GM18870 (cell line): ENCODE results near the gene THPO.
"Not testable (repeated sequence)": the region's sequence is repeated elsewhere in the genome, so short reads cannot be mapped to it uniquely, and the experiment has no call there.

Experiments used
- ATAC-seq: cut with Tn5 transposase; IDR thresholded peaks from one replicate; pipeline ENCODE4 v1.9.1; 2021; ENCODE audit warnings: moderate library complexity; ENCODE audit not compliant: unreplicated experiment

Gene THPO

GRCh38 chr3:184351511-184352148, 26.4 kb downstream of the THPO start:
- no peak for ATAC-seq

GRCh38 chr3:184350618-184351017, 27.4 kb downstream of the THPO start:
- ATAC-seq, result no peak

- ATAC-seq, result no peak
Measured at GRCh38 chr3:184349563-184350470, 28.2 kb downstream of the THPO start.

GRCh38 chr3:184348057-184348382, 30.0 kb downstream of the THPO start:
- no peak for ATAC-seq

DNA sequence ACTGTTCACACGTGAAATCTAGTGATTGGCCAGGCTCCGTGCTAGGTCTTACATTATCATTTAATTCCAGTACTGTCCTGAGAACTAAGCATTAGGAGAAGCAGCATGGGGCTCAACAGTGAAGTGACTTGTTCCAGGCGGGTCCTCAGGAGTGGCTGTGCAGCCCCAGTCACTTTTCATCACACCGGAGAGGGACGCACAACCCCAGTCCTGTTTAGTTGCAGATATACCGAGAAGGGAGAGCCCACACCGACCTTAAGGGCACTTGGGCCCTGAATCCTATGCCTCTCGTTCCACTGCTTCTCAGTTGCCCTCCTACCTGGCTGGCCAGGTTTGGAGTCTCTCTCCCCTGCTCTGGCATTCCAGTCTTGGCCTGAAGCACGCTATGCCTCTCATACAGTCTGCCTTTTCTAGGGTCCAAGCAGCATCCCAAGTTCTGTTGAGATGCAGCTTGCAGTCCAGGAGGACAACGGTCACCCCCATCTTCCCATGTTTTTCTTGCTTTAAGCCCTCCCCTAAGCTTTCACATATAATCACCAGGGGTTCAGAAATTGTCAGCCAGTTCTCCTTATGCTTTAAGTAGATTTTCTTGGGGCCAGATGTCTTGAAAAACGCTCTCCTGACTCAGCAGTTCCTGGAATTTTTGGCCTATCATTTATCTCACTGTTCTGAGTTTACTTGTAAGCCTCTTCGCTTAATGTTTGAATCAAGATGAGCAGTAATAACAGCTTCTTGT, 30.5 kb downstream of the THPO start:
- ATAC-seq, result no peak

DNA sequence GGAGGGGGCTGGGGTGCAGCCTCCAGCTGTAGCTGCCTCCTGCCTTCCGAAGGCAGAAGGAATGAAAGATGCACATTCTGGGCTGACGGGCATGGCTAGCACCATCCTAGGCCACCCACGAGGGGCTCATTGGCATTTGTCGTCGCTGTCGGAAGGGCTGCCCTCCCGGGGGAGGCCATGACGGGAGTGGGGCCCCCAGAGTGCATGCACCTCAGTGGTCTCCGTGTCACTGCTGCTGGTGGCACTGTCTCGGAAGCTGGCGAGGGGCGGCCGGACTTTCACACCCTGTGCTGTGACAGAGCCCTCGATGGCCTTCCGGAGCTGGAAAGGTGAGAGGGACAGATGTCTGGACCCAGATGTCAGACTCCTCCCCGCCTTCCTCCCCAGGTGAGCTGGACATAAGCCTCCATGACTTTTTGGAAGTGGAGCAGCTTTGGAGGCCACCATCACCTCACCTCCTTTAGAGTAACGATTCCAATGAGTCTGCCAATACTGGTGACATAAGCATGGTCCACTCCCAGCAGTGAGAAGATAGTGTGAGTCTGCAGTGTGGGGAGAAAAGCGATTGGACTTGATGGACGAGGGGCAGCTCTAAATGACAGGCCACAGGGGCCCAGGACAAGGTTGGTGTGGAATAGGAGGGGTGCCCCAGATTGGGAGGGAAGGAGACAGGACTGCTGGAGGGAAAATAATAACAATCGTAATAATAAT, 31.4 kb downstream of the THPO start:
- ATAC-seq, result no peak

- ATAC-seq, result no peak
Measured at GRCh38 chr3:184345317-184346144, 32.5 kb downstream of the THPO start.

DNA sequence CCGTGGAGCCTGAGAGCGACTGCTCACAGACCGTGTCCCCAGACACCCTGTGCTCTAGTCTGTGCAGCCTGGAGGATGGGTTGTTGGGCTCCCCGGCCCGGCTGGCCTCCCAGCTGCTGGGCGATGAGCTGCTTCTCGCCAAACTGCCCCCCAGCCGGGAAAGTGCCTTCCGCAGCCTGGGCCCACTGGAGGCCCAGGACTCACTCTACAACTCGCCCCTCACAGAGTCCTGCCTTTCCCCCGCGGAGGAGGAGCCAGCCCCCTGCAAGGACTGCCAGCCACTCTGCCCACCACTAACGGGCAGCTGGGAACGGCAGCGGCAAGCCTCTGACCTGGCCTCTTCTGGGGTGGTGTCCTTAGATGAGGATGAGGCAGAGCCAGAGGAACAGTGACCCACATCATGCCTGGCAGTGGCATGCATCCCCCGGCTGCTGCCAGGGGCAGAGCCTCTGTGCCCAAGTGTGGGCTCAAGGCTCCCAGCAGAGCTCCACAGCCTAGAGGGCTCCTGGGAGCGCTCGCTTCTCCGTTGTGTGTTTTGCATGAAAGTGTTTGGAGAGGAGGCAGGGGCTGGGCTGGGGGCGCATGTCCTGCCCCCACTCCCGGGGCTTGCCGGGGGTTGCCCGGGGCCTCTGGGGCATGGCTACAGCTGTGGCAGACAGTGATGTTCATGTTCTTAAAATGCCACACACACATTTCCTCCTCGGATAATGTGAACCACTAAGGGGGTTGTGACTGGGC, 33.3 kb downstream of the THPO start:
- no peak for ATAC-seq

DNA sequence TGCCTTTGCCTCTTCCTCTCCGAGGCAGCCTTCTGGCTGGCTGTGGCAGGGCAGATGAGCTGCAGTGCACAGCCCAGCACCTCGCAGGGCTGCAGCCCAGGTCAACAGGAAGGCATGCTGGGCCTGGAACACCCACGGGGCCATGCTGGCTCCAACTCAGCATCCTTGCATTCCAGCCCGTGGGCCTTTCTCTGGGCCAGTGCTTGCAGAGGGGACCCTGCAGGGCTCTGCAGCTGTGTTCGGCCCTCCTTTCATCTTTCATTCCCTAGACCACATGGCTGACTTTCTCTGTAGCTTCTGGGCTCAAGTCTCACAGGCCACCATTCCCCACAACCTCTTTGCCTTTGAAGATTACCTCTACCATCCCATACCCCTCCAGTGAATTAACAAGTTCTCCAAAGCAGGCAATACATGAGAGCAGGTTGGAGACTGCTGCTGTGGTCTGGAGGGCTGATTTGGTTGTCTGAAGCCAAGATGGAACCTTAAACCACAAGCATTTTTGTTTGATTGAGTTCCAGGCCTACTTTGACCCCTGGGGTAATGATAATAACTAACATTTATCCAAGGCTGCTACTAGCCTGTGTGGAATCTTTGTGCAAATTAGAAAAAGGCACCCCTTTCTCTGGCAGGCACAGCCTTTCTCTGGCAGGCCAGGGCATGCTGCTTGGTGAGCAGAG, 34.7 kb downstream of the THPO start:
- no peak for ATAC-seq

GRCh38 chr3:184341925-184342324, 36.1 kb downstream of the THPO start:
- no peak for ATAC-seq

GRCh38 chr3:184339451-184340135, 38.4 kb downstream of the THPO start:
- not testable (repeated sequence) for ATAC-seq

DNA sequence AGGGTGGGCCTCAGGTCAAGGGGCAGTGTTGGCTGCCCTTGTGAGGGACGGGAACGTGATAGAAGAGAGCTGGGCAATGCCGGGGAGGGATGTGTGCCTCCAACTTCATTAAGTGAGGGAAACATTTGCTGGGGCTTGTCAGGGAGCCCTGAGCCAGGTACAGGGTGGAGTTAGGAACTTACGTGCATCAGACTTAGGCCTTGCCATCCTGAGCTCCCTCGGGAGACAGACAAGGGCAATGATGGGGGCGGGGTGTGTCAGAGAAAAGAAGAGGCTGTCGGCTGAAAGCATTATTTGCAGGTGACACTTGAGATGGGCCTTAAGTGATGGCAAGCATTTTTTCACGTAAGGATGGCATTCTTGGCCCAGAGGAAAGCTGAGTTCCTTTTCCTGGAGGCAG, 39.0 kb downstream of the THPO start:
- no peak for ATAC-seq

DNA sequence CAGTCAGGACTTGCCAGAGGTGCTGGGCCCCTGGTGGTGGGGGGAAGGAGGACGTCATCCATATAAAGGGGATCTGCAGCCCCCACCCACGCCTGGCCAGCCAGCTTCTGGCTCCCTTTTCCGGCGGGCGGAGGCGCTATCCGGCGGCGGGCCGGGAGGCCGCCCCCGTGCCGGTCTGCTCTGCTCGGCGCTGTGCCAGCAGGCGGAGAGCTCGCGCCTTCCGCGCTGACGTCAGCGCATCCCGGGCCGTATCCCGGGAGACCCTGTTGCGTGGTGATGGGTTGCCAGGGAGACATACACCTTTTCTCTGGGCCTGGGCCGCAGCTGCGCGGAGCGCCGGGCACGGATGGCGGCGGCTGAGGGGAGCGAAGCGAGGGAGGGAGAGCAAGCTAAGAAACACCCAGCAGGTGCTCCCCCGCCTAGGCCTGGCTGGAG, 39.5 kb downstream of the THPO start:
- ATAC-seq, result no peak

DNA sequence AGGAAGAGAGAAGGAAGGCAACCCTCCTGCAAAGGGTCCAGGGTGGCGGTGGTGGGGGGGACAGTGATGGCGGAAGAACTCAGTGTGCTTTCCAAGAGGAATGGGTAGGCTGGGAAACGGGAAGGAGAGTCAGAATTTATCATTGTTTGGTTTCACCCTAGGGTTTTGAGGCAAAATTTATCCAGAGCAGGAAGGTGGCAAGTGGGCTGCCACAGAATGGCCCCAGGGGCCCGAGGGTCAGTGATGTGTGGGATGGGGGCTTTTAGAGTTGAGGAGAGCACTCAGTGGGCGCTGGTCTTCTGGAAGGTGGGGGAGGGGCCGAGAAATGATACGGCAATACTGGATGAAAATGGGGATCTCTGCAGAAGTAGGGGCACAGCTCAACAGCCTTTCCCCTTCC, 40.0 kb downstream of the THPO start:
- no peak for ATAC-seq

GRCh38 chr3:184337399-184337714, 40.6 kb downstream of the THPO start, which contains the start of gene FAM131A:
Gene FAM131A (plus strand): TSS chr3:184337600. CDS start chr3:184337631, 31 bp downstream.
- ATAC-seq, result no peak

GRCh38 chr3:184336547-184337398, 41.2 kb downstream of the THPO start:
- no peak for ATAC-seq

GRCh38 chr3:184335661-184336546, 42.1 kb downstream of the THPO start:
- no peak for ATAC-seq
